ENCODE data around the gene DGAT2.

The DGAT2 gene

DNA sequence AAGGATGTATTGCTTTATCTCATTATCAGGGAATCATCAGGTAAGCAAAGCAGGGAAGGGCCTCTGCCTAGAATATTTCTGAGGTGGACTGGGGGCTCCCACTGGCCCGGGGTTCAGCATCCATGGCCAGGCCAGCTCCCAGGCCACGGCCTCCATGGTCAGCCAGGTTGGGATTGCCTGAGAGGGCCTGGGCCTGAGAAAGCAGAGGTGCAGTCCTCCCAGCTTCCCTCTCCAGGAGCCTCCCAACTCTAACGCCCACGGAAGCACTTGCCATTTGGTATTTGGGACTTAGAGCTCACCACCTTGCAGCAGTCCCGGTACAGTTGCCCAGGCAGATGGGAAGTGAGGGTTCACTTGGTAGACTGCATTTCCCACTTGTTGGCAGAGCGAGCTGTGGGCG lies 12.7 kb downstream of the DGAT2 start:
- no peak for FAIRE-seq

DNA sequence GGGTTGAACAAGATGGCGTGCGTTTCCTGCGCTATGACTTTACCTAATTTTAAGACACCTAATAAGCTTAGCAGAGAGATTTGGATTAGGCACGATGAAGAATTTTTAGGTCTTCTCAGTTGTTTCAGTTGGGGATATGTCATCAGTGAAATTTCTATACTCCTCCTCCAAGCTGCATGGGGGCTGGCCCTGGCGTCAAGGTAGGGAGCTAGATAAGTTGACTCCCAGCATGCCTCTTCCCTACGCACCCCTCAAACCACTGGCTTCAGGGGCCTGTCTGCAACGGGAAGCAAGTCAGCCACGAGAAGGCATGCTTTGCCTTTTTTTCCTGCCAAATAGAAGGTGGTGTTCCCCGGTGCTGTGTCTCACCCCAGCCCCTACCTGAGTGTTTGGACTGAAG lies 13.3 kb downstream of the DGAT2 start:
- FAIRE-seq: no peak

DNA sequence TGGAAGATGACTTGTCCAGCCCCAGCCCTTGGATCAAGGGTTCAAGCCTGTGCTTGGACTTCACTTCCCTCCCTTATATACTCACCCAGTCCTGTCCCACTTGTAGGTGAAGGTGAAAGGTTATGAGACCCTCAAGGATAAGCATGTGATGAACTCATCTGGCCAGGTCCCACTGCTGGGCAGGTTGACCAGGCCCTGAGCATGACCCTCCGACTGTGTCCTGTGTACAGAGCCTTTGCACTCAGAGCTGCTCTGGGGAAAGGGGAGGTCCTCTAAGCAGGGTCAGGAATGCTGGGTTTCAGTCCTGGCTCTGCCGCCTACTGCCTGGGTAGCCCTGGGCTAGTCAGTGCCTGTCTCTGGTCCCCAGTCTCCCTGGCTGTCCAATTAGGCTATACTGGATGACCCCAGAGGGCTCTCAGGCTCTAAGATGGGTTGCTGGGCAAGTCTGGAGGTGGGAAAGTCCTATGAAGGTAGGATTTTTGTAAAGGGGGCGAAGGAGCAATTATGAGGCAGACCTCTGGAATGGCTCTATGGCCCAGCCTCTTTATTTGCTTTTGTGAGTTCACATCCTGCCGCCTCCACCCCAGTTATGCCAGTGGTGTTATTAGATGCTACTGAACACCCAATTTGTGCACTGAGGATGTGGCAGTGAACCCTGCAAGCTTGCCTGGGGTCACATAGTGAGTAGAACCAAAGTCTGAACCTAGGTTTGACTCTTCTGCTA lies 14.1 kb downstream of the DGAT2 start:
- FAIRE-seq: no peak

DNA sequence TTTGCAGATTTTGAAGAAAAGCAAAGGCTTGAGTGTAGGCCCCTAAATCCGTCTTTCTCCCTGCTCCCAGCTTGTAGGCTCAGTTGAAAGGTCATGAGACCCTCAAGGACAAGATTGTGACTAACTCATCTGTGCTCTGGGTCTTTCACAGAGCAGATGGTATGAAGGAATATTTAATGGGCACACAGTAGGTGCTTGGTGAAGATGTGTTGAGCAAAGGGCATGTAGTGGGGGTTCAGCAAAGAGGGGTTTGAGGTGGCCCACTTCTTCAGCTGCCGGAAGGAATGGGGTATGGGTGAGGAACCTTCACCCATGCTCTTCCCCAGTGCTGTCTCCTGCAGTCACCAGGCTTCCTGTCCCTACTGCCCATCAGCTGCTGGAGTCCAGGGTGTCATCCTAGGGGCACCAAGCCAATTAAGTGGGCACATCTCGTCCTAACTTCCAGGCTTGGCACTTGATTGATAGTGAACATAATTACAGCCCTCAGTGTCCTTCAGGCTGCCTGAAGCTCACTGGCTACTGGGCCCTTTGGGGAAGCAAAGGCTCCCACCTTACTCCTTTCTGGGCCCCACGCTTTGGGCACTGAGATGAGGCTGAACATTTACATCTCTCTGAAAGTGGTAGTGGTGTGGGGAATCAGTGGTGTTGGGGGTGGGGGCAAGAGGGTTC lies 15.0 kb downstream of the DGAT2 start:
- no peak for FAIRE-seq

DNA sequence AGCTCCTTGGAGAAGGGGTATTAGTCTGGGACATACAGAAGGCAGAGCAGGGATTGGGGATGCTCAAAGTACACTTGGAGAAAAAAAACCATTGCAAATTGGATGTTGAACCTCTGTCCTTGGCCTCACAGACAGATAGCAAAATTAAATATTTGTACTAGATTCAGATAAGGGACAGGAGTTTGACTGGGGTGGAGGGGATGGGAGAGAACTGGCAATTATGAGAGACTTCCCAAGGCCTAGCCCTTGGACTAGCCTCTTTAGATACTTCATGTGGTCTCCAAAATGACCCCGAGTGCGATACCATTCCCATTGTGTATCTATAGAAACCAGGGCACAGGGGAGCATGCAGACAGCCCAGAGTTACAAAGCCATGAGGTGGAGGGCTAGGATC lies 15.5 kb downstream of the DGAT2 start:
- no peak for FAIRE-seq

DNA sequence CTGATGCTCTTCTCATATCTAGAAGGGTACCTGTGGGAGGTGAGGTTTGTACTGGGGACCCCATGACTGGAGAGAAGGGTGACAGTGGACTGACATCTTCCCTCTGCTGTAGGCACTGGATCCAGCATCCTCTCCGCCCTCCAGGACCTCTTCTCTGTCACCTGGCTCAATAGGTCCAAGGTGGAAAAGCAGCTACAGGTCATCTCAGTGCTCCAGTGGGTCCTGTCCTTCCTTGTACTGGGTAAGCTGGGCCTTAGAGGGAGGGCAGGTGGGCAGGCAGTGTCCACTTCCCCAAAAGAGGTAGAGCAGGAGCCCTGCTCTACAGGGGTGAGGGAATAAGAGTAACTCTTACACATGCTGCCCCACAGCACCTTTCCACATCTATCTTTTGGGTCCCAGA lies 15.9 kb downstream of the DGAT2 start:
- no peak for FAIRE-seq

DNA sequence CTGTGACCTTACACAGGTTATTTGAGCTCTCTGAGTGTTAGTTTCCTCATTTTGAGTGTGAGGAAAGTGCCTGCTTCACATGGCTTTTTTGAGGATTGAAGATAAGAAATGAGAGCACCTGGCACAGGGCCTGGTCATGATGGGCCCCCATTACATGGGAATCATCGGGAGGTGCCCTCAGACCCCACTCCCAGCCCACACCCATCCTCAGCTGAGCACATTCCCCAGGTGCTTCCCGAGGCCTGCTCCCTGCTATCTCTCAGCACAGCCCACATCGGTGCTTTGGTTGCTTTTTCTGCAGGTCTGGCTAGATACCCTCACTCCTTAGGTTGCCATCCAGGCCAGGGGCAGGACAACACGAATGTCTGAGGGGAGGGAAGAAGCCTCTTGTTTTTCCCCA lies 16.6 kb downstream of the DGAT2 start:
- no peak for FAIRE-seq

DNA sequence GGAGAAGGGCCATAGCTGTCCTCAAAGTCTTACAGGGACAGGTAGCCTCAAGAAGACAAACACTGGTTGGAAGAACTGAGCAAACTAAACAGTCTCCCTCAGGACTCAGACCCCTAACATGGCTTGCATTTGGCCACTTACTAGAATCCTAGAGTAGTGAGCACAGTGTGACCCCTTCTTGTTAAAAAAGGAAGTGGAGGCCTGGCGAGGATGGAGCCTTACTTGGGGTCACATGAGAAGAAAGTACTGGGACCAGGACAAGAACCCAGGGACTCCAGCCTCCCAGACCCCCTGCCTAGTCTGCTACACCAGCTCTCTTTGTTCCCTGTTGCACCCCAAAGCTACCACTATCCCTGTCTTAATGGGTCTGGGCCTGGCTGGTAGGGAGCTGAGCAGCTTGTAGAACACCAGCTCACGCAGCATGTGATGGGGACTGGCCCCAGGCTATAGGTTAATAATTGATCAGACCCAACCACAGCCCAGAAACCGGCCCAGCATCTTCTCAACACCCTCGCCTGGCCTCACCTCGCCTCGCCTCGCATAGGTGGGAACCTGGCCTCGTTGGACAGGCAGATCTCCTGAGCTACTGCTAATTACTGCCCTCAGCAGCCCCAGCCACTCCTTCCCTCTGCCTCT lies 17.6 kb downstream of the DGAT2 start:
- no peak for FAIRE-seq

DNA sequence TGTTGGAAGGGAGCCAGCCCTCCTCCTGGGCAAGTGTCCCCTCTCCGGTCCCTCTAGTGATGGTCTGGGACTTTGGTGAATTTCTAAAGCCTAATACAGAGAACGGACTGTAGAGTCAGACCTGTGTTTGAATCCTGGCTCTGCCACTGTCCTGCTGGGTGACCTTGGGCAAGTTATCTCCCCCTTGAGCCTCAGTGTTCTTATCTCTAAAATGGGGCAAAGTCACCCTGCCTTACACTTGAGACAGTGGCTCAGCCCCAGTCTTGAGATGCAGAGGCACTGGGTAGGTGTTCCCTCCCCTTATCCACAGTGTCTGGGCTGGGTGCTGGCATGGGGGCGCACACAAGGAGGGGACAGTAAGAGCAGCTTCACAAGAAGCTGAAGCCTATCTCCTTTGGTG lies 20.9 kb downstream of the DGAT2 start:
- no peak for FAIRE-seq

DNA sequence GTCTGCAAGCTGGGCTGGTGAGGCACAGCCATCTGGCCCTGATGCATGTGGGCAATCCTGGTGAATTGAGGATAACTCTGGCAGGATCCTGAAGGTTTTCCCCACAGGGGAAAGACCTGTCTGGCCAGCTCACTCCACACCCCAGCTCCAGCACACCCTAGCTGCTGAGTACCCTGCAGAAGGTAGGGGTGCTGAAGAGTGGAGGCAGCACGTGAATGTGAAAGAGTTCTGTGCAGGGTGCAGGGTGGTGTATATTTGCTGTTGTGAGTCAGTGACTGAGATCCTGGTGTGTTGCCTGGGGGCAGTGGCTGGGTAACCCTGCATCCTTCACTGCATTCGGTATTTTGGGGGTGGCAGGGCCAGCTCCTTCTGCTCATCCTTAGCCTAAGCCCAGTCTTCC lies 22.4 kb downstream of the DGAT2 start:
- FAIRE-seq: no peak

DNA sequence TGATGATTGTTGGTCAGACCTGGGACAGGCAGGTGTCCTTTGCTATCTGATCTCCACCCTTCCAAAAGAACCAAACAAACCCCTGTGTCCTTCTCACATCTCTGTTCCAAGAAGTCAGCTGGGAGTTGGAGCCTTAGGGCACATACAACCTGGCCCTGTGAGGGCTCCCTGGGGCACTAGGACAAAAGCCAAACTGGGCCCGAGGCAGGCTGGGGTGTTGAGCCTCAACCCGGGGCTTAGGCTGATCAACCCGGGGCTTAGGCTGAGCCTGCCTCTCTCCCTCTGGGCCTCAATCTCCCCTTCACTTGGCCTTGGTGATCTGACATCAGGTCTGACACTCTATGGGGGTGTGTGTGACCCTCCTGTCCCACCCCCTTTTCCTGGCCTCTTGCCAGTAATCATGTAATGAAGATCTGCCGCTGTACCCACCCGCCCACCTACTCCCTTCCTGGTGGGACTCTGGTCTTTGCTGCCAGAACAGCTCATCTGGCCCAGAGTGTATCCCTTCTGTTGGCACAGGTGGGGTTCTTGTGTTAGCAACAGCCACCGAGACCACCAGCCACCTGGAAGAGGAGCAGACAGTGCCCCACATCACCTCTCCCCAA lies 23.7 kb downstream of the DGAT2 start:
- no peak for FAIRE-seq

DNA sequence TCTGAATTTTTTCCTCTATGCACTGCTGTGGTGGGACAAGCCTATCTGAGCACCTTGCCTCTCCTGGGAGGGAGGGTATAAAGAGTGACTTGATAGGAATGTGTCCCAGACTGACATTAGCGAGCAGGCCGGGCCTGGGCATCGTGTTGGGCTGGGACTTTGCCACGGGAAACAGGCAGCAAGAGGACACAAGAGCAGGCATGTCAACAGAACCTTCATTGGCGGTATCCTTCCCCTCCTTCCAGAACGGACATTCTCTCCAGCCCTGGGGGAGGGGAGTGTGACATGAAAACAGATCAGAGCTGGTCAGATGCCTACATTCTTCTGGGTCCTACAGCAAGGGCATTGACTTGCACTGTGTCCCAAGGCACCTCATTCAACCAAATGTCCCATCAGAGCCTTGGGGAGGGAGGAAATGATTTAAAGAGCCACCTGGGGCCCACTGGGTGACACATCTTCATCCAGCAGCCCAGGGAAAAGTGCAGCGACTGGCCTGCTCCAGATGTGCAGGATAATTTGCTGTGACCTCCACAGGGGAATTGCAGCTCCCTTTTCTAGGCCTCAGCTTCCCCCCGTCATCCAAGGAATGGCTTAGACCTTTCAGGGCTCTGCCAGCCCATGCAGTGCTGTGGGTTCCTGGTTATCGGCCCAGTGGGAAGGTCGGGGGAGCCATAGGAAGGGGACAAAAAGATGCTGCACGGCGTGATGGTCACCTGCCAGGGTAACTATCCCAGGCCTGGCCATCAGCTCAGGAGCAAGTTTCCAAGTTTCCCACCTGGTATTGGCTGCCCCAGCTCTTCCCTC lies 24.6 kb downstream of the DGAT2 start:
- no peak for FAIRE-seq

DNA sequence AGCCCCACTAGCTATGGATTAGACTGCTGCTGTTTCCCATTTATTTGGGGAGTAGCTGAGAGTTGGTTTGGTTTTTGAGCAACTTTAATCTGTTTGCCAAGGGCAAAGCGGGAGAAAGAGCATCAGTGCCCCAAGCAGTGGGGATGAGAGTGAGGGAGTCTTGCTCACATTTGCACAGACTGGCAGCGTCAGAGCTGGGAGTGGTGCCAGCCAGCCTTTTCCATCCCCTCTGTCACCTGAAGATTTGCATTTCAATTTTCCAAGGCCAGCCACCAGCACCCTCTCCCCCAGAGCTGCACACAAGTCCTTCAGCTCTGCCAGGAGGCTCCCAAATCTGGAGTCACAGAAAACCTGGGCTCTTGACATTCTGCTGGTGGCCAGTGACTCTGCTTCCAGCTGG lies 25.4 kb downstream of the DGAT2 start:
- no peak for FAIRE-seq

DNA sequence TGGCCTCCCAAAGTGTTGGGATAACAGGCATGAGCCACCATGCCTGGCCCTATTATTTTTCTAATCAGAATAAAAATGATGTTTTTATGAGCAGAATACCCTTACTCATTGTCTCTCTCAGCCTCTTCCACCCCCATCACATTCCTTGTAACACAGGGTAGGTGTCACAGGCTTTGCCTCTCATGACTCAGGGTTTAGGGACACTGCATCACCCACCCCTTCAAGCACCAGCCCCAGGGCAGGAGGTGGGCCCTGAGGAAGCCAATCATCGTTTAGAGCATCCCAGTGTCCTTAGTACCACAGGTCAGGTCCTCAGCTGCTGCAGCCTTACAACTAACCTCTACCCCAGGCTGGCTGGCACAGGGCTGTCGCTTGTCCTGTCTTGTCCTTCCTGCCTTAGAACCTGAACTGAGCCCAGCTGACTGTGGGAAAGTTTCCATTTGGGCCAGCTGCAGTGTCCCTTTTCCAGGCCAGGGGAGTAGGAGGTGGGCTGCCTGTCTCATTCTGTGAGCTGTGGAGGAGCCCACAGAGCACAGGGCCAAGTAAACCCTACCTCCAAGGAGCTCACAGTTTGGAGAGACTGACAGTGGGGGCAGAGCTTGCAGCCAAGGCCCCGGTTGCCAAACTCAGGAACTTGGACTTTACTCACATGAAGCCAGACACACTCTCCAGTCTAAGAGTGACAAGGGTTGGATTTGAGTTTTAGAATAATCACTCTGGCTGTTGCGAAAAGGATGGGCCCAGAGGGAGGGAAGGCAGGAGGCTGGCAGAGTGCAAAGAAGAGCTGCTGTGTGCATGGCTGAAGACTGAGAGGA lies 26.9 kb downstream of the DGAT2 start:
- no peak for FAIRE-seq

DNA sequence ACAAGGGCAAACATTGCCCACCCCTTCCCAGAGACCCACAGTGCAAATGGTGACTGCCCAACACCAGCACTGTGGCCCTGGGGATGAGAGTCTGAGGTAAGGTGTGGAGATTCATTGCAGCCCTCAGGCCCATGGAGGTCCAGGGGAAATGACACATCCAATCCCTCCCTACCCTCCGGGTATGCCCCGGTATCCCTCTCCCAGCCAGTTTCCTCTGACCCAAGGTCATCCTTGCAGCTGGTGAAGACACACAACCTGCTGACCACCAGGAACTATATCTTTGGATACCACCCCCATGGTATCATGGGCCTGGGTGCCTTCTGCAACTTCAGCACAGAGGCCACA lies 27.5 kb downstream of the DGAT2 start:
- no peak for FAIRE-seq

DNA sequence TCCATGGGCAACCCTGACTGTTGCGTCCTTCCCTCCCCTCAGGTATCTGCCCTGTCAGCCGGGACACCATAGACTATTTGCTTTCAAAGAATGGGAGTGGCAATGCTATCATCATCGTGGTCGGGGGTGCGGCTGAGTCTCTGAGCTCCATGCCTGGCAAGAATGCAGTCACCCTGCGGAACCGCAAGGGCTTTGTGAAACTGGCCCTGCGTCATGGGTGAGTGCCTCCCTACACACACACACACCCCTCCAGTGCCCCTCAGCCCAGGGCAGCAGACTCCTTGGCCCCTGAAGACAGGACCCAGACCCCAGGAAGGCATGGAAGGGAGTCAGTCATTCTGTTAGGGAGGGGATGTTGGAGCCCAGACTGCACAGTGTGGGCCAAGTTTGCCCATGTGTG lies 28.5 kb downstream of the DGAT2 start:
- FAIRE-seq: no peak

DNA sequence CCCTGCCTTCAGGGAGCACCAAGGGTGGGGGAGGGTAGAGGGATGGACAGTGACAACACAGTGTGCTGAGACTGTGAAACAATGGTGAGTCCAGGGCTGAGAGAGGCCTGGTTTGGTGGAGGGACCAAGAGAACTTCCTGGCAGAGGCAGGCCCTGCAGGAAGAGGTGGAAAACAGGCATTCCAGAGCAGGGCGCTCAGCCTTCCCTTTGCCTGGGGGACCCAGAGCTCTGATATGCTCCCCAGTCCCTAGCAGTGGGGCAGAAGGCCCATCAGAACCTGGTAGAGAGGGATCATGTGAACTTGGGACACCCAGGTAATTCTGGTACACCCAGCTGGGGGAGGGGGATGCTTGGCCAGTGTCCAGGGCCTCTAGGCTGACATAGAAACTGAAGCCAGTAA lies 29.2 kb downstream of the DGAT2 start:
- no peak for FAIRE-seq

DNA sequence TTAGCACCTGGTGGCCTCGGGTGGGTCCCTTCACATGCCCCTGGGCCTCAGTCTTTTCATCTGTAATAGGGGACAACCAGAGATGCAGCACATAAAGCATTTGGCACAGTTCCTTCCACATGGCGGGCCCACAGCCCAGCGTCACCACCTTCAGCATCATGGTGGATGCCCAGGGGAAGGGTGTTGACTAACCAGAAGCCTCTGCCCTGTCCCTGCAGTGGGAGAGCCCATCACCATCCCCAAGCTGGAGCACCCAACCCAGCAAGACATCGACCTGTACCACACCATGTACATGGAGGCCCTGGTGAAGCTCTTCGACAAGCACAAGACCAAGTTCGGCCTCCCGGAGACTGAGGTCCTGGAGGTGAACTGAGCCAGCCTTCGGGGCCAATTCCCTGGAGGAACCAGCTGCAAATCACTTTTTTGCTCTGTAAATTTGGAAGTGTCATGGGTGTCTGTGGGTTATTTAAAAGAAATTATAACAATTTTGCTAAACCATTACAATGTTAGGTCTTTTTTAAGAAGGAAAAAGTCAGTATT lies 31.6 kb downstream of the DGAT2 start:
- FAIRE-seq: no peak

DNA sequence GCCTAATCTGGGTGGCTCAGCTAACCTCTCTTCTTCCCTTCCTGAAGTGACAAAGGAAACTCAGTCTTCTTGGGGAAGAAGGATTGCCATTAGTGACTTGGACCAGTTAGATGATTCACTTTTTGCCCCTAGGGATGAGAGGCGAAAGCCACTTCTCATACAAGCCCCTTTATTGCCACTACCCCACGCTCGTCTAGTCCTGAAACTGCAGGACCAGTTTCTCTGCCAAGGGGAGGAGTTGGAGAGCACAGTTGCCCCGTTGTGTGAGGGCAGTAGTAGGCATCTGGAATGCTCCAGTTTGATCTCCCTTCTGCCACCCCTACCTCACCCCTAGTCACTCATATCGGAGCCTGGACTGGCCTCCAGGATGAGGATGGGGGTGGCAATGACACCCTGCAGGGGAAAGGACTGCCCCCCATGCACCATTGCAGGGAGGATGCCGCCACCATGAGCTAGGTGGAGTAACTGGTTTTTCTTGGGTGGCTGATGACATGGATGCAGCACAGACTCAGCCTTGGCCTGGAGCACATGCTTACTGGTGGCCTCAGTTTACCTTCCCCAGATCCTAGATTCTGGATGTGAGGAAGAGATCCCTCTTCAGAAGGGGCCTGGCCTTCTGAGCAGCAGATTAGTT lies 32.3 kb downstream of the DGAT2 start:
- FAIRE-seq: no peak

DNA sequence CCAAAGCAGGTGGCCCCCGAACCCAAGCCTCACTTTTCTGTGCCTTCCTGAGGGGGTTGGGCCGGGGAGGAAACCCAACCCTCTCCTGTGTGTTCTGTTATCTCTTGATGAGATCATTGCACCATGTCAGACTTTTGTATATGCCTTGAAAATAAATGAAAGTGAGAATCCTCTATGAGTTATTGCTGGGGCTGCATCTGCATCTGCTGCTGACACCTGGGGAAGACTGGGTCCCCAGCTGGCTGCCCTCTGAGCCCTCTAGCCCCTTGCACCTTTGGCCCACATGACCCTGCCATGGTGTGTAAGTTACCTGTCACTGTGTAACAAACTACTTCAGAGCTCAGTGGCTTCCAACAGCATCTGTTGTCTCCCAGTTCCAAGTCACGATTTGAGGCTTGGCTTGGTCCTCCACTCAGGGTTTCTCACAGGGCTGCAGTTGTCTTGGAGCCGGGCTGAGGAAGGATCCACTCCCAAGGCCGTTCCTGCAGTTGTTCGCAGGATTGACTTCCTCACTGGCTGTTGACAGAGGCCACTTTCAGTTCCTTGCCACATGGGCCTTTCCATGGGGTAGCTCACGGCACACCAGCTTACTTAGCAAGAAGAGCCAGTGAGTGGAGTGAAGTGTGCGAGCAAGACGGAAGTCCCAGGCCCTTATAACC lies 32.9 kb downstream of the DGAT2 start:
- no peak for FAIRE-seq

All from TTC549 (cell line).